ENCODE data around the gene PTTG1IP2.

DNA sequence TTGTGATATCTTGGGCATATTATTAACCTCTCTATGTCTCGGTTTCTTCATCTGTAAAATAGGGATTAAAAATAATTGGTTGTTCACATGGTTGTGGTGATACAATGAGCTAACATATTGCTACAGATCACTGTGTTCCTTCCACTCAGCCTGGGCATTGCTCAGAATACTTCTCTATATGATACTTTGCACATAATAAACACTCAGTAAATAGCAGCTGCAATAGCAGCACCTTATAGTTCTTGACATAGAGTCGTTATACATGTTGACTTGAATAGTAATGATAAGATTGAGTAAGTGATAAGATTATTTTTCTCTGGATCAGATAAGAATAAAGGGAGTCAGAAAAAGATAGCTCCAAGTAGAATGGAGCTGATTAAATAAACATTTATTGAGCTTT lies 42.3 kb downstream of the PTTG1IP2 start:
- TF ChIP-seq, protein P1, sequence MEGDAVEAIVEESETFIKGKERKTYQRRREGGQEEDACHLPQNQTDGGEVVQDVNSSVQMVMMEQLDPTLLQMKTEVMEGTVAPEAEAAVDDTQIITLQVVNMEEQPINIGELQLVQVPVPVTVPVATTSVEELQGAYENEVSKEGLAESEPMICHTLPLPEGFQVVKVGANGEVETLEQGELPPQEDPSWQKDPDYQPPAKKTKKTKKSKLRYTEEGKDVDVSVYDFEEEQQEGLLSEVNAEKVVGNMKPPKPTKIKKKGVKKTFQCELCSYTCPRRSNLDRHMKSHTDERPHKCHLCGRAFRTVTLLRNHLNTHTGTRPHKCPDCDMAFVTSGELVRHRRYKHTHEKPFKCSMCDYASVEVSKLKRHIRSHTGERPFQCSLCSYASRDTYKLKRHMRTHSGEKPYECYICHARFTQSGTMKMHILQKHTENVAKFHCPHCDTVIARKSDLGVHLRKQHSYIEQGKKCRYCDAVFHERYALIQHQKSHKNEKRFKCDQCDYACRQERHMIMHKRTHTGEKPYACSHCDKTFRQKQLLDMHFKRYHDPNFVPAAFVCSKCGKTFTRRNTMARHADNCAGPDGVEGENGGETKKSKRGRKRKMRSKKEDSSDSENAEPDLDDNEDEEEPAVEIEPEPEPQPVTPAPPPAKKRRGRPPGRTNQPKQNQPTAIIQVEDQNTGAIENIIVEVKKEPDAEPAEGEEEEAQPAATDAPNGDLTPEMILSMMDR (conservative IDR thresholded peaks at IDR 0.05) = no peak
- no peak for TF ChIP-seq ZFX (IDR thresholded peaks at IDR 0.05)

Data from C4-2B (cell line).